Loucy (cell line): Measurements from ENCODE around the gene SCRG1.
A peak's percentile ranks its signal among the peaks of the same experiment; 100 is the strongest.

Source experiments
- H2AFZ ChIP-seq: fragments of 200-600 bp; sonication (generic); 2 replicates; pipeline ENCODE4 v1.6.0; 2016; ENCODE audit warnings: antibody characterized with exemption, mild to moderate bottlenecking, low read length, moderate library complexity
- H3F3A ChIP-seq: fragments of 200-600 bp; 2 replicates; pipeline ENCODE4 v1.6.0; 2016; ENCODE audit warnings: antibody characterized with exemption, low read depth, mild to moderate bottlenecking
- H3K27me3 ChIP-seq: fragments of 200-600 bp; sonication (generic); 2 replicates; pipeline ENCODE4 v1.6.1; 2014; ENCODE audit warnings: low read length, mild to moderate bottlenecking; ENCODE audit not compliant: insufficient read depth, poor library complexity, severe bottlenecking
- H3K36me3 ChIP-seq: fragments of 200-600 bp; sonication (generic); 2 replicates; pipeline ENCODE4 v1.6.1; 2016; ENCODE audit warnings: low read length; ENCODE audit not compliant: insufficient read depth
- H3K4me1 ChIP-seq: fragments of 200-600 bp; sonication (generic); 2 replicates; pipeline ENCODE4 v1.5.1; 2014; ENCODE audit warnings: low read length, mild to moderate bottlenecking; ENCODE audit not compliant: insufficient read depth, poor library complexity, severe bottlenecking
- H3K4me2 ChIP-seq: fragments of 200-600 bp; sonication (generic); 2 replicates; pipeline ENCODE4 v1.6.0; 2014; ENCODE audit warnings: antibody characterized with exemption, low read length, low read depth, mild to moderate bottlenecking; ENCODE audit not compliant: poor library complexity, severe bottlenecking
- H3K4me3 ChIP-seq: fragments of 200-600 bp; sonication (generic); 2 replicates; pipeline ENCODE4 v1.5.1; 2014; ENCODE audit warnings: low read length, mild to moderate bottlenecking, mixed read lengths; ENCODE audit not compliant: poor library complexity, severe bottlenecking
- H3K79me2 ChIP-seq: fragments of 200-600 bp; sonication (generic); 2 replicates; pipeline ENCODE4 v1.6.1; 2014; ENCODE audit warnings: low read length; ENCODE audit not compliant: insufficient read depth
- H3K9ac ChIP-seq: fragments of 200-600 bp; sonication (generic); 2 replicates; pipeline ENCODE4 v1.6.0; 2014; ENCODE audit warnings: mild to moderate bottlenecking, low read depth, low read length, moderate library complexity; ENCODE audit not compliant: poor library complexity, severe bottlenecking
- H3K9me2 ChIP-seq: fragments of 200-600 bp; sonication (generic); replicated peaks from 2 replicates; pipeline ENCODE4 v1.6.1; 2016; ENCODE audit warnings: low read depth, low read length, mixed read lengths
- H3K9me3 ChIP-seq: fragments of 200-600 bp; sonication (generic); 2 replicates; pipeline ENCODE4 v1.6.1; 2014; ENCODE audit warnings: mild to moderate bottlenecking, antibody characterized with exemption, low read length, low read depth; ENCODE audit not compliant: insufficient read depth
- H4K20me1 ChIP-seq: fragments of 200-600 bp; sonication (generic); 2 replicates; pipeline ENCODE4 v1.6.0; 2014; ENCODE audit warnings: antibody characterized with exemption, low read length, mild to moderate bottlenecking; ENCODE audit not compliant: insufficient read depth, poor library complexity, severe bottlenecking
- EZH2phosphoT487 ChIP-seq: fragments of 200-600 bp; IDR thresholded peaks from 2 replicates; pipeline ENCODE4 v1.6.1; 2018; ENCODE audit warnings: antibody characterized with exemption, mild to moderate bottlenecking, moderate library complexity, borderline replicate concordance
- TF ChIP-seq, protein P1 (sequence below): fragments of 200-600 bp; sonication (generic); conservative IDR thresholded peaks from 2 replicates; pipeline ENCODE4 v1.5.1; 2014; ENCODE audit warnings: mild to moderate bottlenecking, antibody characterized with exemption, low read length

SCRG1 gene

DNA sequence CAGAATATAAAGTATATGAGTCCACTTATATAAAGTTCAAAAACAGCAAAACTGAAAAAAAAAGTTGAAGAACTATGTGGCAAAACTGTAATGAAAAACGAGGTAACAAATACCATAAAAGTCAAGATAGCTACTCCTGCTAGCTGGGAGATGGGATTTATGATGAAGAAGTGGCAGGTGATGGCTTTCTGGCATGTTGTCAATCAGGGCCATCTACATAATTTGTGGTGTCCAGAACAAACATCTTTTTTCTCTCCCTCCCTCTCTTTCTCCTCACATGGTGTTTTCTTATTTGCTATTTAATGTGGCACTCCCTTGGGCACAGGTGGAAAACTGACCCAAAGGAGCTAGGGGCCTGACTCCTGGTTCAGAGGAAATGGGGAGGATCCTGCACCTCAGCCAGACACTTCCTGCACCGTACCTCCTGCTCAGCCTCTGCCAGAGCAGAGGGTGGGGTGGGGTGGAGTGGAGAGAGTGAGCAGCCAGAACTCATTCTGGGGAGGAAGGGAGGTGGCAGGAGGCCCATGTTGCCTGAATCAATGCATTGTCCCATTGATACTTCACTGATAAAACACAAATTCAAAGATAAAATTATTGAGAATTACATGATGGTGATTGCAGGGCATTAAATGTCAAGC, 33.4 kb downstream of the SCRG1 start:
- H3K79me2 ChIP-seq, result peaks cover 53% of the 10 kb centered on the region
- H4K20me1 ChIP-seq, result no peaks in the 10 kb centered on the region
- H3K27me3 ChIP-seq, result no peaks in the 10 kb centered on the region
- H3K4me2 ChIP-seq, result peak overlapping the region; percentile 94
- H2AFZ ChIP-seq, result no peak overlapping the region
- no peaks in the 10 kb centered on the region for H3K36me3 ChIP-seq
- H3K4me1 ChIP-seq, result peaks cover 44% of the 10 kb centered on the region
- peak overlapping the region; percentile 98 for H3K4me3 ChIP-seq
- no peaks in the 10 kb centered on the region for H3K9me3 ChIP-seq
- TF ChIP-seq EZH2phosphoT487, result no peak
- no peaks in the 10 kb centered on the region for H3K9me2 ChIP-seq
- peak overlapping the region; percentile 13 for H3K9ac ChIP-seq
- H3F3A ChIP-seq, result no peaks in the 10 kb centered on the region

DNA sequence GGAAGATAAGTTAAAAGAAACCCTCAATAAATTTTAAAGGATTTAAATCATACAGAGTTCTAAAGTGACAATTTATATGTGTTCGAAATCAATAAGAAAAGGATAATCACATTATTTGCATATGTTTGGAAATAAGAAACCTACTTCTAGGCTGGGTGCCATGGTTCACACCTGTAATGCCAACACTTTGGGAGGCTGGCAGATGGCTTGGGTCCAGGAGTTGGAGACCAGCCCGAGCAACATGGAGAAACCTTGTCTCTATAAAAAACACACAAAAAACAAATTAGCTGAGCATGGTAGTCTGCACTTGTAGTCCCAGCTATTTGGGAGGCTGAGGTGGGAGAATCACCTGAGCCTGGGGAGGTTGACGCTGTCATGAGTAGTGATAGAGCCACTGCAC, 36.2 kb downstream of the SCRG1 start:
- Histone ChIP-seq H2AFZ (no peak overlapping the region), H3K79me2 (peaks cover 35% of the 10 kb centered on the region), H3F3A (no peaks in the 10 kb centered on the region), H3K36me3 (no peaks in the 10 kb centered on the region), H3K4me3 (no peak overlapping the region), H3K27me3 (no peaks in the 10 kb centered on the region), H3K9ac (no peak overlapping the region), H3K9me2 (no peaks in the 10 kb centered on the region), H3K4me2 (no peak overlapping the region), H4K20me1 (no peaks in the 10 kb centered on the region), H3K4me1 (peaks cover 36% of the 10 kb centered on the region), H3K9me3 (no peaks in the 10 kb centered on the region)
- TF ChIP-seq, protein P1, sequence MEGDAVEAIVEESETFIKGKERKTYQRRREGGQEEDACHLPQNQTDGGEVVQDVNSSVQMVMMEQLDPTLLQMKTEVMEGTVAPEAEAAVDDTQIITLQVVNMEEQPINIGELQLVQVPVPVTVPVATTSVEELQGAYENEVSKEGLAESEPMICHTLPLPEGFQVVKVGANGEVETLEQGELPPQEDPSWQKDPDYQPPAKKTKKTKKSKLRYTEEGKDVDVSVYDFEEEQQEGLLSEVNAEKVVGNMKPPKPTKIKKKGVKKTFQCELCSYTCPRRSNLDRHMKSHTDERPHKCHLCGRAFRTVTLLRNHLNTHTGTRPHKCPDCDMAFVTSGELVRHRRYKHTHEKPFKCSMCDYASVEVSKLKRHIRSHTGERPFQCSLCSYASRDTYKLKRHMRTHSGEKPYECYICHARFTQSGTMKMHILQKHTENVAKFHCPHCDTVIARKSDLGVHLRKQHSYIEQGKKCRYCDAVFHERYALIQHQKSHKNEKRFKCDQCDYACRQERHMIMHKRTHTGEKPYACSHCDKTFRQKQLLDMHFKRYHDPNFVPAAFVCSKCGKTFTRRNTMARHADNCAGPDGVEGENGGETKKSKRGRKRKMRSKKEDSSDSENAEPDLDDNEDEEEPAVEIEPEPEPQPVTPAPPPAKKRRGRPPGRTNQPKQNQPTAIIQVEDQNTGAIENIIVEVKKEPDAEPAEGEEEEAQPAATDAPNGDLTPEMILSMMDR, result no peak
- TF ChIP-seq EZH2phosphoT487, result no peak

DNA sequence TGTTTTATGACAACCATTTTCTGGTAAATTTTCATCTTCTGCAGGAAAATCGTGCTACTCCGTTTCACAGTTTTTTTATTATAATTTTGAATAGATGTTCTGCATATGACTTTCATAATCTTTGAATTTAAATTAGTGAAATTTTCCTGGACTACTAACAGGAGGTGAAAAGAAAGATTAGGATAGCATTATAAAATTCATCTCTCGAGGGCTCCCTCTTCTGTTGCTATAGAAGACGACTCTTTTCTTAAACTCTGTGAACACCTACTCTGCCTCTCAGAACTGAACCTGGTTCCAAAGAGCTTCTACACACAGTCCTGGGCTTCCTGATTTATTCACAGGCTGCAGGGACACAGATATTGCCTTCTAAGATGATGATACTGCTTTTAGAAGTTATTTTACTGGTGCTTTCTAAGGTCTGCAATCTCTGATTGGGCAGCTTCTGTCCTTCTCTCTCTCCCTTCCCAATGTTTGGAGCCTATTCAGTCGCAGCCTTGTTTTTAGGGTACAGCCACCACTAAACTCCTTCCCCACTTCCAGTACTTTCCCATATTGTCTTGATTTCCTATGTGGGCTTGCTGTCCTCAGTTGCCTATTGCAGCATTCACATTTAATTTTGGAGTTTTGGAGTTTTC, 38.2 kb downstream of the SCRG1 start:
- Histone ChIP-seq H4K20me1 (no peaks in the 10 kb centered on the region), H3K27me3 (no peaks in the 10 kb centered on the region), H3K4me1 (peaks cover 16% of the 10 kb centered on the region), H3K9me2 (no peaks in the 10 kb centered on the region), H3K4me2 (peak overlapping the region; percentile 33), H3K9me3 (no peaks in the 10 kb centered on the region), H2AFZ (peak overlapping the region; percentile 72; the same call in 1 of the 2 replicates), H3K36me3 (no peaks in the 10 kb centered on the region), H3K9ac (no peak overlapping the region), H3K4me3 (no peak overlapping the region), H3F3A (no peaks in the 10 kb centered on the region), H3K79me2 (peaks cover 16% of the 10 kb centered on the region; the same call in 1 of the 2 replicates)
- no peak for TF ChIP-seq EZH2phosphoT487
- TF ChIP-seq, protein P1, result peak; percentile 59
